Stimulated activated CD8-positive, alpha-beta memory T cell treated with anti-CD3 and anti-CD28 coated beads, Interleukin-2, amount 100 ng/mL, for 48 hours (primary cell): Measurements from ENCODE around the gene GNG12.
"Not testable (repeated sequence)": the region's sequence is repeated elsewhere in the genome, so short reads cannot be mapped to it uniquely, and the experiment has no call there.

ENCODE experiments used
- DNase-seq, 2 donors: peaks; one replicate each; pipeline ENCODE4 v3.0.0-alpha.2; 2020; ENCODE audit warnings: low read depth in 2 of 2

GNG12 gene

DNA sequence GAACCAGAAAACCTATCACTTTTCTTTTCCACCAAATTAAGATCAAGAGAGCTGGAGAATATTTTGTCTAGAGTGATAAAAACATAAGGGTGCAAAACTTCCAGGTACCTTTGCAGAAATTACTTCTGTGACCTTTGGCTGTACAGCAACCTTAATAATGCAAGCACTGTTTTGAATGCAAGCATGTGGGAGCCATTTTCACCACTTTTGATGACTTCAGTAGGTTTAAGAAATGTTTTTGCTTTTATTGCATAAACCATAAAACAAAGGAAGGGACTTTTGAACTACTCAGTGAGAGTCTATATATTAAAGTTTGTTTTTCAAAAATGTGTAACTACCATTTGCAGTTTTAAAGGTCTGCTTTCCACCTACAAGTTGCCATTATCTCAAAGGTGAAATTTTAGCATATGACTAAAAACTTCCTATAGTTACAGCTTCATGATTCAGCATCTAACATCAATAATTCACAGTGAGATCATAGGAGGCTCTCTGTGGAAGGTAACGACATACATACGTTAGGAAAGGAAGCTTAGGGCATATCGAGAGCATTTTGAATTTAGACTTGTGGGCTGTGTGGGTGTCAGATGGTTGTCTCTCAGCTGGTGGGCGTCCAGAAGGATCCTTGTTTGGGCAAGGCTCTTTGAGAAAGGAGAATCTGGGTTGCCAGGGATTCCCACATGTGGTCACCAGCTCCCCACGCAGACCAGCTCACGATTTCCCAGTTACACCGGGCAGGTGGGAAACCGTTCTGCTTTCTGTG lies 149.3 kb downstream of the GNG12 start:
- peak; percentile 21 to 39 for DNase-seq

DNA sequence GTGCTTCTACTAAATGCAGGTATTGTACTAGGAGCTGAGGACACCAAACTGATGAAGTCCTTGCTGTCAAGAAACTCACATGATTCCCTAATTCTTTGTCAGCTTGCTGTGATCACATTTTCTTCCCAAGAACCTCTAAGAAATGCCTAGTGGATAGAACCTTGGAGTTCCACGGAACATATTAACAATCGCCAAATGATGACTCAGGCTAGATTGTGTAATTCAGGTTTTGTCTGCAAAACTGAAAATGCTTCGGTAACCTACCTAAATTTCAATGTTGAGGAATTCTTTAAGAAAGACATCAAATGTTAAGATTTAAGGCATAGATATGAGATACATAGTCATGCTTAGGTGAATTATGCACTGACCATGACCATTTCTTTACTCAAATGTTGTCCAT lies 150.0 kb downstream of the GNG12 start:
- DNase-seq, result no peak

DNA sequence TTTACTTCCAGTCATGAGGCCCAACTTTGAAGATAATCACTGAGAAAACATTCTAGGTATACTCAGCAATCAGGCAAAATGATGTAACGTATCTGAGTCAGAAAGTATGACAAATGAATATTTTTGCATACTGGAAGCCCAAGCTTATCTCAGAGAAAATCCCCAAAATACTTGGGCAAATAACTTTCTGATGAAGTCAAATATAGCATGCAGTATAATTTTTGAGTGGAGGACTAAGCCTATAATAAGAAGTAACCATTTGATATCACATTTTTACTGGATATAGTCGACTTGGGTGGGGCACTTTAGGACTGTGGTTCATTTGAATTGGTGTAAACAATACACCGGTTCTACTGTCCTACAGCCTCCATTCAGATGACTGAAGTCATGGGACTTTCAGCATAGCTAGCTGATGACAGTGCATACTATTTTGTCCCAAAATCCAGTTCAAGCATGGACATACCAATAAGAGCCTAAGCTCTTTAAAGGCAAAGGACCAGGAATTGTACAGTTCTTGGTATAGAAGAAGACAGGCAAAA lies 150.5 kb downstream of the GNG12 start:
- no peak for DNase-seq

DNA sequence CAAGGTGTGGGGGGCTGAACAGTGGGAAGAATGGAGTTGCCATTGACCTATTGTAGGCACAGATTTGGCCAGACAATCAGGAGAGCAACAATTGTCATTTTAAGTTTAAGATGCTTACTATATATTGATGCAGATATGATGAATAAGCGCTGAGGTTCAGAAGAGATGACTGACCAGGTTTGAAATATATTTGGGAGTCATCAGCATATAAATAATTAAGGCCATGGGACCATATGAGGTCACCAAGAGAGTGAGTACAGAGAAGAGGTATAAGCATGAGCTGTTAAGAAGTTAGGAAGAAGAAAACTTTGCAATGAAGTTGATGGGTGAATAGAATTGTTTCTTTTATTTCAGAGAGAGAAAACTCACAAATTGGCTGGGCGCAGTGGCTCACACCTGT lies 152.8 kb downstream of the GNG12 start:
- no peak for DNase-seq

DNA sequence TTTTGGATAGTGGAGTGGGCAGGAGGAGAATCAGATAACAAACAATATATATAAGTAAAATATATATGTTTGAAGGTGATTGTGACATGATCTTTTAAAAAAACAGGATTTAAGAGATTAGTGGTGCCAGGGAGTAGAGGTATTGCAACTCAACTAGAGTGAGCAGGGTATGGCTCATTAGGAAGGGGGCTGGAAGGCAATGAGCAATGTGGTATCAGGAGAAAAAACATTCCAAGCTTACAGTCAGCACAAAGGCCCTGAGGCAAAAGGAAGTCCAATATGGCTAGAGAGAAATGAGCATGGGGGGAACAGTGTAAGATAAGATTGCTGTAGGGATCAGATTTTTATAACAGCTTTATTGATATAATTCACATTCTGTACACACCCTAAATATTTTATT lies 153.6 kb downstream of the GNG12 start:
- DNase-seq, result no peak

DNA sequence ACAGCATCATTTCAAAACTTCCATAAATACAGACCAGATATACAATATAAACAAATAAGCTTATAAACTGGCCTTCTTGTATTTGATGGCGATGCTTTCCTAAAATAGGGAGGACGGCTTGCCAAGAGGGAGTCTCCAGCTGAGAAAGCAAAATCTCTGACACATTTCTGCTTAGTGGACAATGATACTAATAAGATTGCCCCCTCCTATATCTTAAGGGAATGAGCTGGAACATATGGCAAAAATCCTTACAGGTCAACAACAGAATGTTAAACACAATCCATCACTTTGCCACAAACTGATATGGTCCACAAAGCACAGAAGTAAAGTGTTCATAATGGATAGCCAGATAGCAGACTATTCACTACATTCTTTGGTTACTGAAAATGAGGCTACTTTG lies 155.3 kb downstream of the GNG12 start:
- DNase-seq, result no peak

DNA sequence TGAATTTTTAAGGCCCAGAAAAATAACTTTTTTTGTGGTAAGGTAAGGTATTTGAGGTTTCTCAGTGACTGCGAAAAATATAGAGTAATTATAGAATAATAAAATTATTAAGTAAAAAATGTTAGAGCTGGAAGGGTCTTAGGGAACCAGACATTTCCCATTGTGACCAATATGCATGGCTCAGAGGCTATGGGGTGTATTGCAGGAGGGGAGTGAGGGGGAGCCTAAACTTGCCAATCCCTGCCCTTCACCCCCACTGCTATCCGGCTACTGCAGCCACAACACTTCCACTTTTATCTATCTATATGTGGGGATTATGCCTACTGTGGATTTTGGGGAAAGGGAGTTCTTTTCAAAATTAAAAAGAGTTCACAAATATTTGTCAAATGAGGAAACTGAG lies 155.9 kb downstream of the GNG12 start:
- DNase-seq, result no peak

DNA sequence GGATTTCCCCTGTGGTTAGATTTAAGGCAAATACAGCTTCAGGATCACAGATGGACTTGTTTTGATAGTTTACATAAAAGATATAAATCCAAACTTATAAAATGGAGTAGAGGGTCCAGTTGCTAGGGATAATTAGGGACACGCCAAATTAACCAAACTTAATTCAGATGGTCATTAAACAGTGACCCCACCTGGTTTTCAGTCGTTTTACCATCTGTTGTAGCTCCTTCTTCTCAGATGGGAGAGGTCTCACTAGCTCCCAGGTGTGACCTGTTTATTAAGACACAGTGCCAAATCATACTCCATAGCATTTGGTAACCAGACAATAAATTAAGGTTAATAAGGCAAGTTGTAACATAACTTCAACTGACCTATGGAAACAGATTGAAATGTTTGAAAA lies 156.3 kb downstream of the GNG12 start:
- DNase-seq, result no peak

DNA sequence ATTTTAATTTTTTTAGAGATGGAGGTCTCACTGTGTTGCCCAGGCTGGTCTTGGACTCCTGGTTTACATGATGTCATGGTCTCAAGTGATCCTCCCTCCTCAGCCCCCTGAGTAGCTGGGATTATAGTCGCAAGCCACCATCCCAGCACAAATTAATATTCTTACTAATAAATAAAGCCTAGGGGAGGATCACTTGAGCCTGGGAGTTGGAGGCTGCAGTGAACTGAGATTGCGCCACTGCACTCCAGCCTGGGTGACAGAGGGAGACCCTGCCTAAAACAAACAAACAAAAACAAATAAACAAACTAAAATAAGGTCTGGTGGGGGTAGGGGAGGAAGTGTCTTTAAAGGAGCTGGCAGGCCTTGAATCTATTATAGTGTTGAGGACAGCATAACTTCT lies 157.0 kb downstream of the GNG12 start:
- no peak for DNase-seq

DNA sequence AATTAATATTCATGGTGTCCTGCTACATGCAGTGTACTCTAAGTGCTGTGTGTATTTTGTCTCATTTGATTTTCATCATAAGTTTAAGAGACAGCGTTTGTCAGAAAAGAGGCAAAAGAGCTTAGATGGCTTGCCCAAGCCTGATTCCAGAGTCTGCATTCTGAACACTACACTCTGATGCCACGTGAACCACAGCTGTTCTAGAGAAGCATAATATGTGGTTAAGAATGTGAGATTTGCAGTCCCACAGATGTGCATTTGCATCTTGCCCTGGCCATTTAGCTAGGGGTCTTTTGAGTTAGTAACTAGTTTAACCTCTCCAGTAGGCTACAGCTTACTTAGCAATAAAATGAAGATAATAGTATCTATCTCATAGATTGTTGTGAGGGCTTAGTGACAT lies 157.5 kb downstream of the GNG12 start:
- no peak for DNase-seq

DNA sequence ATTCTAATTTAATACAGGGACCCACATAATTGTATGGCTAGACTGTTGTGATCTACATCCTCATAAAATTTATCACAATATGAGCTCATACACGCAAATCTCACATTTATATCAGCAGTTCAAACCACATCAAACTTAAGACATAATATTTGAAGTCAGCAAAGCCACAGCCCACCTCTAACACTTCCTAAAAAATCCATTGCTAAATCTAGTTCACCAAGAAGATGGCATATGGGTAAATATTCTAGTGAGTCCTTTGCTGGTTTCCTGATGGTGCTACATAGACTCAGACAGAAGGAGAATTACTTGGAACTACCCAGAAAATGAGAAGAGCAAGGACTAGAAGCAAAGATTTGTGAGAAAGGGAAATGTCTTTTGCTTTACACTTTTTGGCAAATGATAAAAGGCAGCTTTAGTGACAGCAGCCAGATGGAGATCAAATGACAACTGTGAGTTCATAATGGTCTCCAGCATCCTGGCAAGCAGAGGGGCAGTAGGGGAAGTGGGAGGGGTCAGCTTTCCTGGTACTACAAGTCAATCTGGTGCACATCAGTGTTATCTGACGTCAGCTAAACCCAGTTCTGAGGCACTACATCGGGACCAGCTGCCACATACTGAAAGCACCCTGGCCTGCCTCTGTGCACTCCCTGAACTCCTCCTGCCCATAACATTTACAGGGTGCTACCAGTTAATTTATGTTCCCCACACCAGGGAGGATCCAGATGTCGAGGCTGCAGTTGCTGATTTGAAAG lies 158.8 kb downstream of the GNG12 start:
- DNase-seq, result peak in 1 of 2 donors; percentile 20

DNA sequence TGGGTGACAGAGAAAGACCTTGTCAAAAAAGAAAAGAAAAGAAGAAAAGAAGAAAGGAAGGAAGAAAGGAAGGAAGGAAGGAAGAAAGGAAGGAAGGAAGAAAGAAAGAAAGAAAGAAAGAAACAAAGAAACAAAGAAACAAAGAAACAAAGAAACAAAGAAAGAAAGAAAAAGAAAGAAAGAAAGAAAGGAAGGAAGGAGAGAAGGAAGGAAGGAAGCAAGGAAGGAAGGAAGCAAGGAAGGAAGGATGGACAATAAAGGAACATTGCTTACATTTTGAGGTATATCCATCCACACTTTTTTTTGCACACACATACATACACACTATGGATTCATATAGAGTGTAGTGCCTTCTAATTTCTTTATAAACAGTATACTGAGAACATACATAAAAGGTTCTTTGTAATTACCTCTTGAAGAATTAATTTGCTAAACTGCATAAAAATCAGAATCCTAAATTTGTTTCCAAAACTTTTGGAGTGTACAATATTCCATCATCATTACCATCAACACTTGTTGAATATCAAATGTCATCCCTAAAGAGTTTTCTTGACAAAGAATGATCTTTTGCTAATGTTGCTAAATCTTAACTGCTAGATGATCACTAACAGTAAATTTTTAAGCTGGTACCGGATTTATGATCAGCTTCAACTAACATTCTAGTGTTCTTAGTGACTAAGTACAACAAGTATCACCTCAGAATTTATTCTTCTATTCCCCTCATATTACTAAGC lies 159.6 kb downstream of the GNG12 start:
- DNase-seq, result no peak

DNA sequence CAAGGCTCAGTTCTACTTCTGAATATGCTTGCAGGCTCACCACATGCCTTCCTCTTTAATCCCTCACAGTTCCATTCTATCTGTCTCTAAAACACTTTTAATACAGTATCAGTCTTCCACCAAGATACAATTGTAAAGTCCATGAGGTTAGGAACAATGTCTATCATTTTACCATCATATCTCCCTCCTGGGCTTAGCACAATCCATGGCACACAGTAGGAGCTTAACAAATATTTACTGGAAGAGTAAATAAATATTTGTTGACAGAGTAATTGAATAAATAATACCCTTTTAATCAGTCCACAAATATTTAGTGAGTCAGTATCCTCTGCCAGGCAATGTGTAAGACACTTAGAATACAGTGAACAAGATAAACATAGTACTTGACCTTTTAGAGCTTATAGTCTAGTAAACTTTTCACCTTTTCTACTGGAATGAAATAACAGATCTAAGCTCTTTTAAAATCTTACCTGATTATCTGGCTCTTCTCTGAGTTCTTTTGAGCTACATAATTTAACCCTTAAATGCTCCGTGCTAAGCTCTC lies 160.9 kb downstream of the GNG12 start:
- no peak for DNase-seq

DNA sequence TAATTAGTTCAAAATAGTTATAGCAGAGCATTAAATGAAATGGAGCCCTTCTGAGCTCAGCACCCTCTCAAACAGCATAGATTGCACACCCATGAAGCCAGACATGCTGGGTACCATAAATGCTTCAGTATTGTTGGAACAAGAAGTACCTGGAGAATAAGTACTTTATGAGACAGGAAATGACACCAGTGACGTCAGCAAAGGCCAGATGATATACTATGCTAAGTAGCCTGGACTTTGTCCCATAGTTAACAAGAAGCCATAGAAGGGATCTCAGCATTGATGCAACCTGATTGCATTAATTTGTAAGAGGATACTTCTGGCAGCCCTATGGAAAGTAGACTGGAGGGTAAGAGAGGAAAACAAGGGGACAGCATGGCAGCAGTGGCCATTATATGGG lies 164.6 kb downstream of the GNG12 start:
- no peak for DNase-seq

DNA sequence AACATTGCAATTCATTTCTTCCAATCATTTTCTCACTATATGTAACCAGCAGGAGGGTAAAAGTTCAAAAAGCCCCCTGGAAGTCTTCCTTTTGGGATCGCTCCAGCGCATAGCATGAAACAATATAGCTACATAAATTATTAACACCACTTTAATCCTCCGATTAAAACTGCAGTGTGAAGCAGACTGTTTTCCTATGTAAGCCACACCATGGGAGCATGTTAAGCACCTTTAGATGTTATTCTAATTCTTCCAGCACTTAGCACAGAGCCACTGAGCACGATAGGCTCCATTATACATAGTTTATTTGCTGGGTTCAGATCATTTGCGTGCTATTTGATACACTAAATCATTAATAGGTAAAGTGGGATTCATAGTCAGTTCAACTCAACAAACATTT lies 166.6 kb downstream of the GNG12 start:
- no peak for DNase-seq

DNA sequence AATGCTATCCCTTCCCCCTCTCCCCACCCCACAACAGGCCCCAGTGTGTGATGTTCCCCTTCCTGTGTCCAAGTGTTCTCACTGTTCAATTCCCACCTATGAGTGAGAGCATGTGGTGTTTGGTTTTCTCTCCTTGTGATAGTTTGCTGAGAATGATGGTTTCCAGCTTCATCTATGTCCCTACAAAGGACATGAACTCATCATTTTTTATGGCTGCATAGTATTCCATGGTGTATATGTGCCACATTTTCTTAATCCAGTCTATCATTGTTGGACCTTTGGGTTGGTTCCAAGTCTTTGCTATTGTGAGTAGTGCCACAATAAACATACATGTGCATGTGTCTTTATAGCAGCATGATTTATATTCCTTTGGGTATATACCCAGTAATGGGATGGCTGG lies 168.0 kb downstream of the GNG12 start:
- not testable (repeated sequence) for DNase-seq

DNA sequence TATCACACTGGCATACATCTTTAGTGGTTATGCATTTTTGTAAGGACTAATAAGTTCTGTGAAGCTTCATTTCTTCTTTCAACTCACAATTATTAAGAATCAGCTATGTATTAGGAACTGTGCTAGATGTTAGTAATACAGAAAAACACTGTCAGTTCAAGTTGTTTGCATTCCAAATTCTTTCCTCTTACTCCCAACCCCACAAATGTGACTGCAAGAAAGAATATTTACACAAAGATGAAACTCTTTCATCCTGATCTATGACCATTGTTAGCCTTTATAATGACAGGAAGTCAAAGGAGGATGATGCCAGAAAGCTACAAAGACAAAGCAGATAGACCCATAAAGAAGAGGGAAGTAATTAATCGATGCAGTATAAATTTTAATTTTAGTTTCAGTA lies 169.2 kb downstream of the GNG12 start:
- DNase-seq, result no peak

DNA sequence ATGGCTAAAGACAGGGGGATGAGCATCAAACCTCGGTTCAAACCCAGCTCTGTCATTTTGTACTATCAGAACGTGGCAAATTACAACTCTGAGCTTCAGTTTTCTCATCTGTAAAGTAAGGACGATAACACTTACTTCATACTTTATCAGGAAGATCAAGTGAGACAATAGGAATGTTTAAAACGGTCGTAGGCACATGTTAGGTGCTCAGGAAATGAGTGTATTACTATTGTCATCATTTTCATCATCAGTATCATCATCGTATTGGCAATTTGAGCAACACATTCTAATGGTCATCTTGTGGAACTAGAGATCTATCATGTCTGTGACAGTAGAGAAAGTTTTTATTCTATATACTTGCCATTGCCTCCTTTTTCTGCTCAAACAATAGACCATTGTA lies 170.4 kb downstream of the GNG12 start:
- no peak for DNase-seq

DNA sequence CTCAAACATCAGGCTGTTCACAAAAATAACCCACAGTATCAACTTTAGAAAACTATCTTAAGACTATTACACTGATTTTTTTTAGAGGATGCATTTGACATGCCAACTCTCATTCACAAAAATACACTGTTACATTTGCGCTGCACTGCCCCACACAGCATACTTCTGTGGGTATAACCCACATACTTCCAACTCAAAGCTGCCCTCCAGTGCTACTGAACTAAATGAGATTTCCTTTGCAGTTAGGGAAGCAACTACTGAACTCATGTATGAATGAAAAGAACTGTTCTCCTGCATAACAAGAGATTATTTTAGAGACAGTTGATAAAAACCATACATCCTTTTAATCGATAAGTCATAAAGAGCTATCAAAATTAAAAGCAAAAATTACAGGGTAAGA lies 174.0 kb downstream of the GNG12 start:
- DNase-seq, result no peak

DNA sequence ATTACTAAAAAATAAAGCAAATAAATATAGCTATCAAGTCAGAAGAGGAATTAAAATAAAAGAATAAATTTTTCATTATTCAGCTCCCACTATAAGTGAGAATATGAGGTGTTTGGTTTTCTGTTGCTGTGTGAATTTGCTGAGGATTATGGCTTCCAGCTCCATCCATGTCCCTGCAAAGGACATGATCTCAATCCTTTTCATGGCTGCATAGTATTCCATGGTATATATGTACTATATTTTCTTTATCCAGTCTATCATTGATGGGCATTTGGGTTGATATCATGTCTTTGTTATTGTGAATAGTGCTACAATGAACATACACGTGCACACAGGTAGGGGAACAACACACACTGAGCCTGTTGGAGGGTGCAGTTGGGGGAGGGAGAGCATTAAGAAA lies 176.1 kb downstream of the GNG12 start:
- not testable (repeated sequence) for DNase-seq

DNA sequence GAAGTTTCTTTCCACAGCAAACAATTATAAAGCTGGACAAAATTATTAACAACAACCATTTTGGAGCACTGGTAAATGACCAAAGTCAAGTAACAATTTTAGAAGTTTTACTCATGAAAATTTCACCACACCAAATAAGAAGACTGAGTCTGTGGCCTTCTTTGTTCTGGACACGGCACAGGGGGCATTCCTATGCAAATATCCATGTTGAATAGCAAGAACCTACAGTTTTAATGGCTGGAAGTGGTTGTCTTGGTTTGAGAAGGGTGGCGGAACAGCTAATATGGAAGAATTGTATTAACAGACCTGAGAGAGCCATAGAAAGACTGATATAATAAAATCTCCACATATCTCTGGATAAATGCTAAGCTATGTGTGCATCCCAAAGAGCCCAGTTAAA lies 177.7 kb downstream of the GNG12 start:
- no peak for DNase-seq

DNA sequence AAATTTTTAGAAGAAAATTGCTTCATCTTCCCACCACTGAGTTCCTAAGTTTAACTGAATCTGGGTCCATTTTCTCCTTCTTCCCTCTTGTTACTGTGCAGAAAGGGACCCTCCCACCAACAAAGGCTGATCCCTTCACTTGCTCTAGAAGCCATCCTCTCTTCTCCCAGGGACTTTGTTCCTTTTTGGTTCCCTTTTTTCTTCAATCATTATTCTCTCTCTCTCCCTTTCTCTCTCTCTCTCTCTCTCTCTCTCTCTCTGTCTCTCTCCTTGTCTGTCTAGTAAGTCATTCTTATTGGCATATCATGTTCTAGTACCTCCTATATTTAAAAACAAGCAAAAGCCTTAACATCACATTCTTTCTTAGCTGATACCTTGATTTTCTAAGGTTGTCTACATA lies 180.0 kb downstream of the GNG12 start:
- no peak for DNase-seq
